Activated naive CD8-positive, alpha-beta T cell (primary cell): ENCODE results near the gene BTG1.
"Not testable (repeated sequence)": the region's sequence is repeated elsewhere in the genome, so short reads cannot be mapped to it uniquely, and the experiment has no call there.

Source experiments
- H3K27ac Mint-ChIP-seq: one replicate; pipeline ENCODE4 v1.8.0; 2021; ENCODE audit warnings: mixed read lengths
- H3K27me3 Mint-ChIP-seq: one replicate; pipeline ENCODE4 v1.8.0; 2021; ENCODE audit warnings: mixed read lengths
- H3K36me3 Mint-ChIP-seq: one replicate; pipeline ENCODE4 v1.8.0; 2021; ENCODE audit warnings: mixed read lengths
- H3K4me1 Mint-ChIP-seq: one replicate; pipeline ENCODE4 v1.8.0; 2021; ENCODE audit warnings: low read depth, mixed read lengths
- H3K4me3 Mint-ChIP-seq: one replicate; pipeline ENCODE4 v1.8.0; 2021; ENCODE audit warnings: mild to moderate bottlenecking, mixed read lengths
- H3K9me3 Mint-ChIP-seq: one replicate; pipeline ENCODE4 v1.8.0; 2021; ENCODE audit warnings: low read depth, mixed read lengths

BTG1 gene

GRCh38 chr12:92107621-92108131, 38.0 kb downstream of the BTG1 start:
- Mint-ChIP-seq H3K9me3 (no peaks in the 10 kb centered on the region), H3K27me3 (no peaks in the 10 kb centered on the region), H3K4me1 (peaks cover 79% of the 10 kb centered on the region), H3K27ac (peak overlapping the region; percentile 91), H3K4me3 (peak overlapping the region; percentile 48), H3K36me3 (peaks cover 8% of the 10 kb centered on the region)

- Mint-ChIP-seq H3K27me3 (no peaks in the 10 kb centered on the region), H3K36me3 (peaks cover 6% of the 10 kb centered on the region), H3K4me1 (peaks cover 77% of the 10 kb centered on the region), H3K9me3 (no peaks in the 10 kb centered on the region), H3K27ac (peak overlapping the region; percentile 91), H3K4me3 (peak overlapping the region; percentile 55)
These were observed 38.6 kb downstream of the BTG1 start for GRCh38 chr12:92107094-92107493.

- peak overlapping the region; percentile 62 for H3K4me3 Mint-ChIP-seq
- peak overlapping the region; percentile 83 for H3K27ac Mint-ChIP-seq
- no peaks in the 10 kb centered on the region for H3K27me3 Mint-ChIP-seq
- peaks cover 4% of the 10 kb centered on the region for H3K9me3 Mint-ChIP-seq
- H3K4me1 Mint-ChIP-seq: peaks cover 70% of the 10 kb centered on the region
- H3K36me3 Mint-ChIP-seq: peaks cover 7% of the 10 kb centered on the region
These were observed 40.0 kb downstream of the BTG1 start for GRCh38 chr12:92105676-92106075.

- peak overlapping the region; percentile 62 for H3K4me3 Mint-ChIP-seq
- H3K36me3 Mint-ChIP-seq: peaks cover 12% of the 10 kb centered on the region
- H3K9me3 Mint-ChIP-seq: peaks cover 4% of the 10 kb centered on the region
- H3K27ac Mint-ChIP-seq: peak overlapping the region; percentile 83
- peaks cover 69% of the 10 kb centered on the region for H3K4me1 Mint-ChIP-seq
- H3K27me3 Mint-ChIP-seq: no peaks in the 10 kb centered on the region
These were observed 40.5 kb downstream of the BTG1 start for GRCh38 chr12:92105110-92105509.

- H3K4me1 Mint-ChIP-seq: peaks cover 55% of the 10 kb centered on the region
These were observed 43.0 kb downstream of the BTG1 start for GRCh38 chr12:92102606-92103005.

GRCh38 chr12:92098594-92099380, 46.9 kb downstream of the BTG1 start:
- Mint-ChIP-seq H3K4me1 (peaks cover 49% of the 10 kb centered on the region), H3K36me3 (peaks cover 25% of the 10 kb centered on the region), H3K27me3 (no peaks in the 10 kb centered on the region), H3K4me3 (no peak overlapping the region), H3K27ac (peak overlapping the region; percentile 16), H3K9me3 (peaks cover 13% of the 10 kb centered on the region)

More at GRCh38 chr12:92102606-92103005, 43.0 kb downstream of the BTG1 start:
- peaks cover 13% of the 10 kb centered on the region for H3K9me3 Mint-ChIP-seq
- H3K4me3 Mint-ChIP-seq: no peak overlapping the region
- no peak overlapping the region for H3K27ac Mint-ChIP-seq
- H3K36me3 Mint-ChIP-seq: peaks cover 22% of the 10 kb centered on the region
- H3K27me3 Mint-ChIP-seq: no peaks in the 10 kb centered on the region

- H3K4me3 Mint-ChIP-seq: peak overlapping the region; percentile 31
- H3K27me3 Mint-ChIP-seq: no peaks in the 10 kb centered on the region
- H3K27ac Mint-ChIP-seq: peak overlapping the region; percentile 90
- peaks cover 52% of the 10 kb centered on the region for H3K4me1 Mint-ChIP-seq
- H3K9me3 Mint-ChIP-seq: peaks cover 13% of the 10 kb centered on the region
- peaks cover 25% of the 10 kb centered on the region for H3K36me3 Mint-ChIP-seq
These were observed 49.1 kb downstream of the BTG1 start for GRCh38 chr12:92096346-92097136.

GRCh38 chr12:92094751-92095161, 50.9 kb downstream of the BTG1 start:
- Mint-ChIP-seq H3K27me3 (no peaks in the 10 kb centered on the region), H3K4me3 (no peak overlapping the region), H3K9me3 (peaks cover 7% of the 10 kb centered on the region), H3K36me3 (peaks cover 15% of the 10 kb centered on the region), H3K4me1 (peaks cover 50% of the 10 kb centered on the region), H3K27ac (no peak overlapping the region)

- H3K9me3 Mint-ChIP-seq, H3K27me3 Mint-ChIP-seq, H3K27ac Mint-ChIP-seq, H3K4me3 Mint-ChIP-seq: not testable (repeated sequence)
- peaks cover 10% of the 10 kb centered on the region for H3K36me3 Mint-ChIP-seq
- H3K4me1 Mint-ChIP-seq: peaks cover 53% of the 10 kb centered on the region
These were observed 51.3 kb downstream of the BTG1 start for GRCh38 chr12:92094301-92094700.
